ENCODE measurements around the gene HEATR9. TPM values are rescaled to one million over a fixed set of nuclear protein-coding genes. Genes with fewer than 3 reads are reported as not detected.

Gene HEATR9
- total RNA-seq, 1 experiment from 2014 or later, result not detected

- POLR2A ChIA-PET, result interaction anchor here (1.2 kb wide), 1 partner anchor 78 kb away, joined by 3 read pairs; no protein-coding TSS in a partner anchor
- Mint-ChIP-seq H3K4me1 (no peaks in the 10 kb centered on the region), H3K36me3 (peaks cover 77% of the 10 kb centered on the region), H3K27ac (no peak overlapping the region), H3K4me3 (no peak overlapping the region), H3K9me3 (no peaks in the 10 kb centered on the region), H3K27me3 (ENCODE audit: low read depth) (no peaks in the 10 kb centered on the region)
- no peak for ATAC-seq
- TF ChIP-seq NR3C1 (CRISPR knock-in tag; conservative IDR thresholded peaks at IDR 0.05; ENCODE audit: low read depth) (no peak), CTCF (IDR thresholded peaks at IDR 0.05) (no peak), E2F1 (CRISPR knock-in tag; IDR thresholded peaks at IDR 0.05) (no peak), STAT6 (CRISPR knock-in tag; conservative IDR thresholded peaks at IDR 0.05; ENCODE audit: low read depth) (no peak), GTF2I (CRISPR knock-in tag; conservative IDR thresholded peaks at IDR 0.05) (no peak), NR1H2 (CRISPR knock-in tag; IDR thresholded peaks at IDR 0.05) (no peak), ZNF512 (CRISPR knock-in tag; IDR thresholded peaks at IDR 0.05; ENCODE audit: borderline replicate concordance) (no peak), ERG (CRISPR knock-in tag; IDR thresholded peaks at IDR 0.05) (no peak), FOXP4 (CRISPR knock-in tag; IDR thresholded peaks at IDR 0.05) (no peak), ZNF263 (CRISPR knock-in tag; IDR thresholded peaks at IDR 0.05; ENCODE audit: low read depth) (no peak), RELA (CRISPR knock-in tag; IDR thresholded peaks at IDR 0.05; ENCODE audit: borderline replicate concordance) (no peak), HMGA2 (CRISPR knock-in tag; IDR thresholded peaks at IDR 0.05) (no peak), CREB1 (CRISPR knock-in tag; IDR thresholded peaks at IDR 0.05) (no peak), ZNF219 (CRISPR knock-in tag; IDR thresholded peaks at IDR 0.05; ENCODE audit: borderline replicate concordance) (no peak), HMGXB4 (CRISPR knock-in tag; IDR thresholded peaks at IDR 0.05) (no peak), SOX15 (CRISPR knock-in tag; IDR thresholded peaks at IDR 0.05) (no peak), NFE2L1 (CRISPR knock-in tag; IDR thresholded peaks at IDR 0.05) (no peak), ZNF121 (CRISPR knock-in tag; IDR thresholded peaks at IDR 0.05) (no peak), SP1 (CRISPR knock-in tag; conservative IDR thresholded peaks at IDR 0.05) (no peak)
- CTCF ChIA-PET, result interaction anchor here (3.3 kb wide), 1 partner anchor 78 kb away, joined by 12 read pairs; no protein-coding TSS in a partner anchor
- DNase-seq (ENCODE audit: low spot score), result no peak
These were observed 27.2 kb downstream of the HEATR9 start for GRCh38 chr17:35841505-35841904.

Measured in WTC11 (cell line).